Type B pancreatic cell (in vitro differentiated cells): ENCODE data around the gene KLF7. TPM values are rescaled to one million over a fixed set of nuclear protein-coding genes. Genes with fewer than 3 reads are reported as not detected.

Experiments used
- DNase-seq: peaks from one replicate; pipeline ENCODE4 v3.0.0; 2021; ENCODE audit warnings: mixed read lengths; ENCODE audit not compliant: unreplicated experiment; ENCODE audit errors: extremely low spot score
- H3K27ac Mint-ChIP-seq: 2 replicates; pipeline ENCODE4 v1.8.0; 2021; ENCODE audit warnings: mild to moderate bottlenecking, mixed read lengths
- H3K27me3 Mint-ChIP-seq: 2 replicates; pipeline ENCODE4 v1.8.0; 2021; ENCODE audit warnings: mixed read lengths
- H3K36me3 Mint-ChIP-seq: 2 replicates; pipeline ENCODE4 v1.8.0; 2021; ENCODE audit warnings: mixed read lengths
- H3K4me1 Mint-ChIP-seq: one replicate; pipeline ENCODE4 v1.8.0; 2021; ENCODE audit warnings: mixed read lengths; ENCODE audit not compliant: unreplicated experiment
- H3K4me3 Mint-ChIP-seq: 2 replicates; pipeline ENCODE4 v1.8.0; 2021; ENCODE audit warnings: mild to moderate bottlenecking, mixed read lengths
- H3K9me3 Mint-ChIP-seq: 2 replicates; pipeline ENCODE4 v1.8.0; 2021; ENCODE audit warnings: mixed read lengths
- total RNA-seq: library from RNA; stranded (reverse); gene quantifications from 2 replicates; pipeline ENCODE4 v1.2.1, GENCODE V29; 2021; ENCODE audit warnings: low replicate concordance
- TF ChIP-seq, protein P1 (sequence below): fragments of 200-600 bp; sonication (generic); conservative IDR thresholded peaks from 2 replicates; pipeline ENCODE4 v1.5.0; 2021; ENCODE audit warnings: antibody characterized with exemption, mild to moderate bottlenecking

The KLF7 gene
- total RNA-seq, 1 donor from 2014 or later: 20.3 TPM

DNA sequence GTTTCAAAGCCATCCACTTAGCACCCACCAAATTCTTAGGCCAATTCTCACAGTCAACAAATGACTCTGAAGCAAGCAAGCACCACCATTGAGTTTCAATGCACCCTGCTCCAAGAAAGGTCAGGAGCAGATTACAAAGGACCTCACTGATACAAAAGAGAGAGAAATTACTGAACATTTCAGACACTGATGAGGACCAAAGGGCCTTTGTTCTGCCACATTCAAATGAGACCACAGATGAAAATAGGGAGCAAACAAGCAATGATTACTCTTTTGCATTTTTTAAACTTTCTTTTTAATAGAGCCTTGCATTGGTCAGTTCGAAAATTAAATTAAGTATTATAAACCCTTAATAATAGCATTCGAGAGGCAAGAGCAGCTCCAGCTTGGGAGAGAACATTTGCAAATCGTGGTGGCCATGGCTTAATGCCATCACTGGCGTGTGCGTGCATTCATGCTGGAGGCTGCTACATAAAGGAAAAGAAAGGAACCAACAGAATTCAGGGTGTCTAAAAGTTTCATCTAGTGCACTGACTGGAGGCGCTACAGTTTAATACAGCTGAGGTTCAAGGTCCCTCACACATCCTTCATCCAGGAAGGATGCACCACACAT, 87.5 kb downstream of the KLF7 start:
- Mint-ChIP-seq H3K4me3 (no peak overlapping the region), H3K27ac (no peak overlapping the region), H3K36me3 (peaks cover 43% of the 10 kb centered on the region), H3K9me3 (no peaks in the 10 kb centered on the region), H3K4me1 (peaks cover 20% of the 10 kb centered on the region), H3K27me3 (no peaks in the 10 kb centered on the region)
- TF ChIP-seq, protein P1, sequence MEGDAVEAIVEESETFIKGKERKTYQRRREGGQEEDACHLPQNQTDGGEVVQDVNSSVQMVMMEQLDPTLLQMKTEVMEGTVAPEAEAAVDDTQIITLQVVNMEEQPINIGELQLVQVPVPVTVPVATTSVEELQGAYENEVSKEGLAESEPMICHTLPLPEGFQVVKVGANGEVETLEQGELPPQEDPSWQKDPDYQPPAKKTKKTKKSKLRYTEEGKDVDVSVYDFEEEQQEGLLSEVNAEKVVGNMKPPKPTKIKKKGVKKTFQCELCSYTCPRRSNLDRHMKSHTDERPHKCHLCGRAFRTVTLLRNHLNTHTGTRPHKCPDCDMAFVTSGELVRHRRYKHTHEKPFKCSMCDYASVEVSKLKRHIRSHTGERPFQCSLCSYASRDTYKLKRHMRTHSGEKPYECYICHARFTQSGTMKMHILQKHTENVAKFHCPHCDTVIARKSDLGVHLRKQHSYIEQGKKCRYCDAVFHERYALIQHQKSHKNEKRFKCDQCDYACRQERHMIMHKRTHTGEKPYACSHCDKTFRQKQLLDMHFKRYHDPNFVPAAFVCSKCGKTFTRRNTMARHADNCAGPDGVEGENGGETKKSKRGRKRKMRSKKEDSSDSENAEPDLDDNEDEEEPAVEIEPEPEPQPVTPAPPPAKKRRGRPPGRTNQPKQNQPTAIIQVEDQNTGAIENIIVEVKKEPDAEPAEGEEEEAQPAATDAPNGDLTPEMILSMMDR: no peak
- DNase-seq: no peak

DNA sequence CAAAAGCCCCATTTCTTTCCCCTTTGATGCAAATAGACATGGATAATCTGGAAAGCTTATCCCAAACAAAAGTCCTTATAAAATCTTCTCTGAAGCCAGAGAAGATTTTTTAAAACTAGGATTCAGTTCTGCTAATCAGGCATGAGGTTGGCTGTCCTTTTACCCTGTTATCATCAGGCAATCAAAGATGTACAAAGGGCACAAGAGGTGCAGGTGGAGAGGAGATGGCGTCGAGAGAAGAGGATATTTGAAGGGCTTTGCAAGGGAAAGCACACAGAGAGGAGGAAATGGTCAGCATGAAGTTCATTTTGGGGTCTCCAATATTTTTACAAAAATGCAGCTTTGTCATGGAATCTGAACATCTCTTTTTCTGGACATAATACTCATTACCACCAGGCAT, 88.5 kb downstream of the KLF7 start:
- TF ChIP-seq, protein P1: no peak
- Mint-ChIP-seq H3K27ac (no peak overlapping the region), H3K36me3 (peaks cover 37% of the 10 kb centered on the region), H3K27me3 (no peaks in the 10 kb centered on the region), H3K9me3 (no peaks in the 10 kb centered on the region), H3K4me3 (no peak overlapping the region), H3K4me1 (peaks cover 20% of the 10 kb centered on the region)
- DNase-seq: no peak

DNA sequence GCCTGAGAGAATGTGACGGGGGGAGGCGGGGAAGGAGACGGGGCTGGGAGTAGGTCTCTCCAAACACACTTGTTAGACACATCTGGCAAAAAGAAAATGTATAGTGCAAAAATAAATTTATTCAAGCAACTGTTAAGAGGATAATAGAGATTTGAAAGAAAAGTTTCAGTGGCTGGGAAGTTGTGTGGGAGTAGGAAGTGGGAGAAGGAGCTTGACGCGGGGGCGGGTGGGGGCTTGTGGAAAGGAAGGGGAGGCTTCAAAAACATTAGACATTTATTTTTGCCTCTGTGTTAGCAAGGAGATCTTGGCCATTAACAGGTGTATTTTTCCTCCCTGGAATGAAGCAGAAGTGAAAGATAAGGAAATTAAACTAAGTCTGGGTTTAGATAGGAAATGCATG, 90.3 kb downstream of the KLF7 start:
- Mint-ChIP-seq H3K27ac (no peak overlapping the region), H3K27me3 (no peaks in the 10 kb centered on the region), H3K9me3 (no peaks in the 10 kb centered on the region), H3K4me1 (peaks cover 20% of the 10 kb centered on the region), H3K4me3 (no peak overlapping the region), H3K36me3 (peaks cover 22% of the 10 kb centered on the region)
- no peak for DNase-seq
- TF ChIP-seq, protein P1: no peak

DNA sequence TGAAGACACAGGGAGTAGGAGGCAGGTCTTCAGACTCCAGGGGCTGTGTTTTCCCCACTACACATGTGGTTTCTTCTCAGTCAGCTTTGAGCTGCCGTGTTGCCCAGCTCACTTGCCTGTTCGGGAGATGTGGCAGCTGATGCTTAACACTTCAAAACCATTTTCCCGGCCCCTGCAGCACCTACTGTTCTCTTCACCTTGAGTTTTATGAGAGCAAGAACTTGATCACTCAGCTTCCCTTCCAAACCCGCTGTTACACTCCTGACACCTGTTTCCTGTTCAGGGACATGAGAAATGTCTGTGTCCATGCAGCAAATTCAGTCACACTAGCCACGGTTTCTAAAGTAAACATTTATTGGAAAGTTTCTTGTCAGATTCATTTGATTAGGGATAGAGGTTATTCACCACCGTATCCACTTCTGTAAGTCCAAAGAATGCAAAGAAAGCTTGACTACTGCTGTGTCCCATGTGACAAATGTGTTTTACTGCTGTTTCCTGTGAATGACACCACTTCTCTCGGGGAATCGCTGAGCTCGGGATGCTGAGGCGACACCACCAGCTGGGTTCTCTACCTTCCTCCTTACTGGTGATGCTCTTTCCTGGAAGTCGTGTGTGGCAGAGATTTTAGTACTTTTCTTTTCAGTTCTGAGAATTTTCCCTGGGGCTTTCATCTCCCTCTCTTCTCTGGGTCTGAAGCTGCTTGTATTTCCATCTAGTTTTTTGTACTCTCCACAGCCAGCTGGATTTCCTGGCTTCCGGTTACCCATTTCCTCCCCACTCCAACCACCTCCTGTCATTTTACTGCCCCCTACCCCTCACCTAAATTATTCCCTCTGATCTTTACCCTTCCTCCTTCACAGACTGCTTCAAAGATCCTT, 91.7 kb downstream of the KLF7 start:
- no peaks in the 10 kb centered on the region for H3K27me3 Mint-ChIP-seq
- no peak overlapping the region for H3K27ac Mint-ChIP-seq
- no peak for DNase-seq
- H3K4me1 Mint-ChIP-seq: peaks cover 25% of the 10 kb centered on the region
- TF ChIP-seq, protein P1: no peak
- no peaks in the 10 kb centered on the region for H3K9me3 Mint-ChIP-seq
- peak overlapping the region; percentile 21 for H3K4me3 Mint-ChIP-seq
- H3K36me3 Mint-ChIP-seq: peaks cover 8% of the 10 kb centered on the region

DNA sequence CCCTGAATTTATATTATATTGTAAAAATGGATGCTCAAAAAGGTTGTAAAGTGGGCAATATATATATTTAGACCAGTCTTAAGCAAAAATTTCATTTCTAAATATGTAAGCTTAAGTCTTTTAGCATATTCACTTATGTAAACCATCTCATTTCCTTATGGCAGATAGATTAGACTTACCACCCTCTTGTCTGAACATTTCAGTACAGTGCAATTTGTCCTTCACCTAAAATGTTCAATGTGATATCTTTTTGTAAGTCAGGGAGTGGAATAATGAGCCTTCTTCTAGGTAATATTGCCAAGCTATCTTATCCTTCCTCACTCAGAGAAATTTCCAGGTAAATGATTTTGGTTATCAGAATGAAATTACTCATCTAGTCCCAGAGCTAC, 92.3 kb downstream of the KLF7 start:
- TF ChIP-seq, protein P1: no peak
- H3K36me3 Mint-ChIP-seq: peaks cover 4% of the 10 kb centered on the region
- no peak overlapping the region for H3K4me3 Mint-ChIP-seq
- no peaks in the 10 kb centered on the region for H3K27me3 Mint-ChIP-seq
- H3K9me3 Mint-ChIP-seq: no peaks in the 10 kb centered on the region
- DNase-seq: no peak
- H3K4me1 Mint-ChIP-seq: peaks cover 25% of the 10 kb centered on the region
- no peak overlapping the region for H3K27ac Mint-ChIP-seq
